Adrenal gland (tissue), 5 donors: ENCODE results near the gene PDE3A.

ENCODE experiments used
- CTCF ChIP-seq, 6 experiments: fragments of 450-650 bp in 4 of 6; fragments of 200-600 bp in 2 of 6; sonication (generic) in 1 of 6; IDR thresholded peaks; 1 replicate in 5 of 6; 2 replicates in 1 of 6; pipeline versions ENCODE4 v1.5.1 to v1.8.0; 2016 to 2021; ENCODE audit warnings: antibody characterized with exemption in 6 of 6, mild to moderate bottlenecking in 2 of 6, moderate library complexity in 1 of 6
- POLR2A ChIP-seq, 2 donors: fragments of 450-650 bp; IDR thresholded peaks; one replicate each; pipeline ENCODE4 v1.6.1; 2017; ENCODE audit warnings: antibody characterized with exemption in 2 of 2, mild to moderate bottlenecking in 2 of 2, moderate library complexity in 1 of 2
- donor health status: DM: no; HTN: no; CAD: no.

DNA sequence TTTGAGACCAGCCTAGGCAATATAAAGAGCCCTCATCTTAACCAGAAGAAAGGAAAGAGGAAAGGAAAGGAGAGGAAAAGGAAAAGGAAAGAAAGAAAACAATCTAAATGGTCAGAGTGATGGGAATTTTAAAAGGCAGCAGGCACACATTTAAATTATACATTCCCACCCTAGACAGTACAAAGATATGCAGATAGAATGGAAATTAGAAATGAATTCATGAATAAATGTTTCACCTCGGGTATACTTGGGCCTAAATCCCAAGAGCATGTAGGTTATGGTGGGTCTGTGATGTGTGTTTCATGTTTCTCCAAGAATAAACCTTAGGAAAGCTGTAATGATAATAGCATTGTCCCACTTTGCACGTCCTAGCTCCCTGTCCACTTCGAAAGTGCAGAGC lies 222.2 kb downstream of the PDE3A start:
- TF ChIP-seq CTCF (IDR thresholded peaks at IDR 0.05) (no peak), POLR2A (IDR thresholded peaks at IDR 0.05) (no peak)
